ENCODE measurements around the gene MGMT. TPM values are rescaled to one million over a fixed set of nuclear protein-coding genes. Genes with fewer than 3 reads are reported as not detected.

The MGMT gene
- total and polyA plus RNA-seq, 2 donors (not counting 3 experiments of a cell fraction or from before 2014, with no cell fraction given), result 15.0 to 15.2 TPM

DNA sequence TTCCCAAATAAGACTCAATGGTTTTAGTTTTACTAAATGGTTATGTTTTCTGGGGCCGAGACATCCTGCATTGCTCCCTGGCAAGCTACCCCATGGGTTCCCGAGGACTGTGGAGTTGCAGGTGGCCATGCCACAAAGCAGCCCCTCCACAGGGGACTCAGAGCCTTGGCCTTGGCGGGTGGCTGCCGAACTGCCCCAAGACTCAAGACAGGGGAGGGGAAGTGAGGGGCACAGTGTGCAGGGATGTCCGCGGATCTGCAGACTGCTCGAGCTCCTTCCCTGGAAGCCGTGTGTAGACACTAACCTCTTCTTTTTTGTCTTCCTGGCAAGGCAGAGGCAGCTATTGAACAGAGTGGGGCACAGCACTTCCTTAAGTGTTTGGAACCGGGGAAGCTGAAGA, 342.4 kb downstream of the MGMT start:
- H3K4me2 ChIP-seq (ENCODE audit: insufficient read depth, low read length), result no peak overlapping the region
- no TSS peak for BruUV-seq (replicated peaks)
- H2AFZ ChIP-seq (ENCODE audit: low read depth, low read length), result no peak overlapping the region
- CTCF ChIA-PET, result no interaction called here
- H3K36me3 ChIP-seq (ENCODE audit: control insufficient read depth in 2 of 2, extremely low read depth in 1 of 2, insufficient read depth in 2 of 2, low read length in 2 of 2), result no peaks in the 10 kb centered on the region
- FAIRE-seq (no peak), DNase-seq (ENCODE audit: low read depth, low spot score) (no peak)
- H3K9me3 ChIP-seq (replicated peaks; ENCODE audit: control insufficient read depth, insufficient read depth, low read length), result peaks cover 4% of the 10 kb centered on the region
- H3K4me1 ChIP-seq (ENCODE audit: control insufficient read depth, extremely low read depth, insufficient read depth, low read length), result no peaks in the 10 kb centered on the region
- no peaks in the 10 kb centered on the region for H3K79me2 ChIP-seq (ENCODE audit: control insufficient read depth, insufficient read depth, low read length)
- H3K4me3 ChIP-seq (replicated peaks in 1 of 3; ENCODE audit: insufficient read depth in 1 of 3, low read depth in 1 of 3, low read length in 3 of 3), result no peak overlapping the region
- H3K27ac ChIP-seq (ENCODE audit: insufficient read depth, low read depth, low read length), result no peak overlapping the region
- H3K9ac ChIP-seq (replicated peaks; ENCODE audit: extremely low read depth, insufficient read depth, low read length), result no peak overlapping the region
- POLR2A ChIA-PET, result no interaction called here
- no peak for TF ChIP-seq CTCF (IDR thresholded peaks at IDR 0.05; ENCODE audit: extremely low read depth in 1 of 2, insufficient read depth in 1 of 2, low read depth in 1 of 2, low read length in 2 of 2)
- intact Hi-C loops (cut with micrococcal nuclease) (no loop called here), dilution Hi-C loops (cut with MboI; ENCODE audit: extremely low pct_ligation_motif_present, low sequenced_read_pairs) (no loop called here)
- H3K9me1 ChIP-seq (replicated peaks; ENCODE audit: control insufficient read depth, extremely low read depth, insufficient read depth, low read length), result no peaks in the 10 kb centered on the region
- H3K27me3 ChIP-seq (ENCODE audit: control insufficient read depth in 2 of 2, insufficient read depth in 2 of 2, low read length in 2 of 2), result no peaks in the 10 kb centered on the region
- no peaks in the 10 kb centered on the region for H4K20me1 ChIP-seq (replicated peaks; ENCODE audit: control insufficient read depth, extremely low read depth, insufficient read depth, low read length)

DNA sequence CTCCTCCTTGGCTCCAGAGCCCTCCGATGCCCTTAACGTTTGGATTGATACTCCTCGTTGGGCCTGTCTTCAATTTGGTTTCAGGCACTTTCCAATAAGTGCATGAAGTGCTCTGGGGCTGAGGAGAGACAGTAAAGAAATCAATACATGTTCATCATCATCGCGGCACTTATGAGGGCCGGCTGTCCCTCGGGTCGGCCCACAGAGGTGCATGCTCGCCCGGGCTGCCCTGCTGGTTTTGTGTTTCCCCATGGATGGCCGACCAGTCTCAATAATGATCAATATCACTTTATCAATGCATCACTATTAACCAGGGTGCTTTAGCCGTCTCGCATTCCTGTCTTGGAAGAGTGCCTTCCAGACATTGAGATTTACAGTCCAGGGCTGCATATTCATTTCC, 342.8 kb downstream of the MGMT start:
- Histone ChIP-seq H3K27me3 (ENCODE audit: control insufficient read depth in 2 of 2, insufficient read depth in 2 of 2, low read length in 2 of 2) (no peaks in the 10 kb centered on the region), H3K9me3 (replicated peaks; ENCODE audit: control insufficient read depth, insufficient read depth, low read length) (peaks cover 4% of the 10 kb centered on the region), H3K79me2 (ENCODE audit: control insufficient read depth, insufficient read depth, low read length) (no peaks in the 10 kb centered on the region), H3K4me2 (ENCODE audit: insufficient read depth, low read length) (no peak overlapping the region), H2AFZ (ENCODE audit: low read depth, low read length) (no peak overlapping the region), H4K20me1 (replicated peaks; ENCODE audit: control insufficient read depth, extremely low read depth, insufficient read depth, low read length) (no peaks in the 10 kb centered on the region), H3K27ac (ENCODE audit: insufficient read depth, low read depth, low read length) (no peak overlapping the region), H3K9ac (replicated peaks; ENCODE audit: extremely low read depth, insufficient read depth, low read length) (no peak overlapping the region), H3K36me3 (ENCODE audit: control insufficient read depth in 2 of 2, extremely low read depth in 1 of 2, insufficient read depth in 2 of 2, low read length in 2 of 2) (no peaks in the 10 kb centered on the region), H3K4me3 (replicated peaks in 1 of 3; ENCODE audit: insufficient read depth in 1 of 3, low read depth in 1 of 3, low read length in 3 of 3) (no peak overlapping the region), H3K4me1 (ENCODE audit: control insufficient read depth, extremely low read depth, insufficient read depth, low read length) (no peaks in the 10 kb centered on the region), H3K9me1 (replicated peaks; ENCODE audit: control insufficient read depth, extremely low read depth, insufficient read depth, low read length) (no peaks in the 10 kb centered on the region)
- dilution Hi-C loops (cut with MboI; ENCODE audit: extremely low pct_ligation_motif_present, low sequenced_read_pairs) (no loop called here), intact Hi-C loops (cut with micrococcal nuclease) (no loop called here)
- FAIRE-seq, result no peak
- no peak for DNase-seq (ENCODE audit: low read depth, low spot score)
- BruUV-seq (replicated peaks), result no TSS peak
- POLR2A ChIA-PET, result no interaction called here
- CTCF ChIA-PET, result no interaction called here
- no peak for TF ChIP-seq POLR2AphosphoS5 (IDR thresholded peaks at IDR 0.05; ENCODE audit: insufficient read depth, low read depth, low read length)
- no peak for TF ChIP-seq MYC (IDR thresholded peaks at IDR 0.05; ENCODE audit: low read depth, low read length)
- no peak for TF ChIP-seq FOS (IDR thresholded peaks at IDR 0.05; ENCODE audit: borderline replicate concordance, insufficient read depth, low read length)
- no peak for TF ChIP-seq EZH2 (IDR thresholded peaks at IDR 0.05; ENCODE audit: borderline replicate concordance, low read depth, low read length, severe bottlenecking)
- TF ChIP-seq CTCF (IDR thresholded peaks at IDR 0.05; ENCODE audit: extremely low read depth in 1 of 2, insufficient read depth in 1 of 2, low read depth in 1 of 2, low read length in 2 of 2), result no peak
- no peak for TF ChIP-seq GATA2 (IDR thresholded peaks at IDR 0.05; ENCODE audit: insufficient read depth, insufficient read length, low read depth, low read length)
- TF ChIP-seq JUN (IDR thresholded peaks at IDR 0.05; ENCODE audit: borderline replicate concordance, insufficient read depth, insufficient read length, low read depth), result no peak
- TF ChIP-seq MAX (IDR thresholded peaks at IDR 0.05; ENCODE audit: insufficient read depth, insufficient read length), result no peak
- TF ChIP-seq POLR2A (IDR thresholded peaks at IDR 0.05; ENCODE audit: low read depth, low read length), result no peak
